ENCODE data around the gene NCBP3.
"Not testable (repeated sequence)": the region's sequence is repeated elsewhere in the genome, so short reads cannot be mapped to it uniquely, and the experiment has no call there.

Gene NCBP3

GRCh38 chr17:3845291-3845620, 790 bp downstream of the NCBP3 start:
- no peak for DNase-seq

GRCh38 chr17:3844556-3844955, 1.5 kb downstream of the NCBP3 start:
- DNase-seq, result not testable (repeated sequence)

GRCh38 chr17:3843935-3844516, 2.0 kb downstream of the NCBP3 start:
- DNase-seq, result peak; percentile 43

GRCh38 chr17:3838206-3838605, 7.8 kb downstream of the NCBP3 start:
- DNase-seq, result no peak

DNA sequence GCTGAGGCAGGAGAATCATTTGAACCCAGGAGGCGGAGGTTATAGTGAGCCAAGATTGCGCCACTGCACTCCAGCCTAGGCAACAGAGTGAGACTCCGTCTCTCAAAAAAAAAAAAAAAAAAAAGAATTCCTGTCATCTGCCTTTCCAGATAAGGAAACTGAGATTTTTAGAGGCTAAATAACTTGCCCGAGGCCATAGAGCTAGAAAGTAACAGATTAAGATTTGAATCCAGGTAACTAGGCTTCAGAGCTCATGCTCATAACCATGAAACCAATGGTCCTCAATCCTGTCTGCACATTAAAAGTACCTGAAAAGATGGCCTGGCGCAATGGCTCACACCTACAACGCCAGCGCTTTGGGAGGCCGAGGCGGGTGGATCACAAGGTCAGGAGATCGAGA, 9.5 kb downstream of the NCBP3 start:
- no peak for DNase-seq

DNA sequence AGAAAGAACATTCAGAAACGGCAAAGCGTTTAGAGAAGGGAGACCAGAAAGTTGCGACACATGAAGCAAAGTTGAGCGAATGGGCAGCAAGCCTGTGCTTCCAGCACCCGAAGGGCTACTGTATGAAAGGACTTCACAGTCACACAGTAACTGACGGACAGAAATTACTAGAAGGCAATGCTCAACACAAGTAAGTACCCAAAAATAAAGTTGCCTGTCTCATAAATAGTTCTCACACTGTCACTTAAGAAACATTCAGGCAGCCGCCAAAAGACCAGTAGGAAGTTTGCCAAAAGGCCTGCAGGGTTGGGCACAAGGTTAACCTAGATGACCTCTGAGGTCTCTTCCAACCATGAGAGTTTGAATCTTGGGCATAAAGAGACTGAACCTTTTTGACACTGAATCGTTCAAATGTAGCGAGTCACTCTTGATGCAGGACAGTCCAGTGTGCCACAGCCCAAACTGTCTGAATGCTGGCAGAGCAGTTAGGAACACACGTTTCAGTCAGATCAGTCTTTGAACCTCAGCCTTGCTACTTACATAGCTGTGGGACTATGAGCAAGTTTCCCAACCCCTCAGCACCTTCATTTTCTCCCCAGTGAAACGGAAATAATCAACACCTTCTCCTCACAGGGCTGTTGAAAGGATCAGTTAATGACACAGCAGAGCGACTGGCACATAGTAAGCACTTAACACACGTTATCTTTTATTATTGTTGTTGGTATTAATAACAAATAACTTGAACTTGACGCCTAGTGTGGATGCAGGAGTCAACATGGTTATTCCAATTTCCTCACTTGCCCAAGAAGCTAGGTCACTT, 10.4 kb downstream of the NCBP3 start:
- no peak for DNase-seq

DNA sequence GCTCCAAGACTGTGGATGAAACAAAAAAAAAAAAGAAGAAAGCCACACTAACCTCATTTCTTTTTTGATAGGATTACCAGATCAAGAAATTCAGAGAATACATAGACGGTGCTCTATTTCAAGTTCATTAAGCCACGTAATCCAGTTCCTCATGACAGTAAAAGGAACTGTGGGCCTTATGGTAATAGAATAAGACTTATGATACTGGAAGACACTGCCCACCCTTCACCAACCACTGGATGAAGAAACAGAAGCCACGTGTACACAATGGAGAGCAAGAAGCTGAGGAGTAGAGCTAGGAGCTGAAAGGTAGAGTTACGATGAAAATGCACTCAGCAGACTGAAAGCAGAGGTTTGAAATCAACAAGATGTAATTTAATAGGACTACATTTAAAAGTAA, 11.2 kb downstream of the NCBP3 start:
- DNase-seq, result no peak

GRCh38 chr17:3828852-3829232, 17.2 kb downstream of the NCBP3 start:
- DNase-seq, result no peak

DNA sequence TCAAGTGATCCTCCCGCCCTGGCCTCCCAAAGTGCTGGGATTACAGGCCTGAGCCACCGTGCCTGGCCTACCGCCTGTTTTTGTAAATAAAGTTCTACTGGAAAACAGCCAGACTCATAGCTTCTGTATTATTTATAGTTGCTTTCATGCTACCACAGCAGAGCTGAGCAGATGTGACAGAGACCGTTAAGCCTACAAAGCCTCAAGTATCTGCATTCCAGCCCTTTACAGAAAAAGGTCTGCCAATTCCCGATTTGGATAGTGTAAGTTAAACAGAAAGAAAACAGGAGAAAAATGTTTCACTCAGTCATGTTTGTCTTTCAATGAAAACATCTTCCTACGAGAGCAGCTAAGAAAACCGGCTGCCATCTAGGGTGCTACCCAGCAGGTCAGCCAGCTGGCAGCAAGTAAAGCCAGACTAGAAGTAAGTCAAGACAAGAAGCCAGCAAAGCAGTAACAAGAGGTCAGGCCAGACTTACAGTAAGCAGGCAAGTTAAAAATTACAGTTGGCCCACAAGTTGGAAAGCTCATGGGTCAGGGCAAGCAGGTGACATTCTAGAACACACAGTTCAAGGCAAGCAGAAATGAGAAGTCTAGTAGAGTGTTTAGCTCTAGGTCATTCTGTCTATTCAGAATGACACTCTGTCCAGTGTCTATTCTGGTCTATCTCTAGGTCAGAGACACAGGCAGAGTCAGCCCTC, 17.7 kb downstream of the NCBP3 start:
- no peak for DNase-seq

DNA sequence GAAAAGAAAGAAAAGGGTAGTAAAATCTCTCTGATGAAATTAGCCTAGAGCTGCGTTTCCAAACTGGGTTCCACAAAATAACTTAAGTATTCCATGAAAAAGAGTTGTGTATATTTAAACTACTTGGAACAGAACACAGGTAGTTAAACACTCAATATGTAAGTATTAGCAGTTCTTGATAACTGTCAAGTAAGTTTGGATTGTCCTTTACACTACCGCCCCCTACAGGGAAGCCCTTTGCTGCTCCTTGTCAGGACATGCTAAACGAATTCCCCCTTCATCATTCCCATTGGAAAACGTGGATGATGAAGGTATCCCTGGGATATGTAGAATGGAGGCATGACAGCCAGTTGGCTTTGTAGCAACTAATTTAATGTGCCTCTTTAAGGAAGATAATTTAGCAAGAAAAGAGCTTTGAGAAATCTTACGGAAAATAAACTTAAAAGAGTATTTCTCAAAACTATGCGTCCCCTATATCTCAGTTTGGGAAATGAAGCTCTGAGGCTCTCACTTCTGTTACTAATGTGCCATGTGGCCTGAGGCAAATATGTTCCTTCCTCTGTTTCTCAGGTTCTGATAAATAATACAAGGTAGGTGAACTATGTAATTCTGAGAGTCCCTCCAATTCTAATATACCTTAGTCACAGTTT, 18.8 kb downstream of the NCBP3 start:
- peak; percentile 44 for DNase-seq

GRCh38 chr17:3826191-3826590, 19.9 kb downstream of the NCBP3 start:
- DNase-seq, result no peak

DNA sequence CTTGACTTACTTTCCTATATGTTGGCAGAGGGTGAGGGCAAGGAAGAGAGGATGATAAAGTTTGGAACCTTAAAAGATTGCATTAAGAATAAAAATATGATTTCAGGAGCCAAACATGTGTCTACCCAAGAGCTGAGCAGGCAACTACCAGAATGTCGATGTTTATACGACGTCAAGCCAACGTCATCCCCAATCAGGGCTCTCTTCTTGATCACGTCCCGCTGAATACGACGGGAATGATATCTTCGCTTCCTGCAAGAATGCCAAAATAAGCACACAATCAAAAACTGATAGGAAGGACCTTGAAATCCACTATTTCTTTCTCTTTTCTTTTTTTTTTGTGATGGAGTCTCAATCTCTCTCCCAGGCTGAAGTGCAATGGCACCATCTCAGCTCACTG, 24.9 kb downstream of the NCBP3 start:
- no peak for DNase-seq

DNA sequence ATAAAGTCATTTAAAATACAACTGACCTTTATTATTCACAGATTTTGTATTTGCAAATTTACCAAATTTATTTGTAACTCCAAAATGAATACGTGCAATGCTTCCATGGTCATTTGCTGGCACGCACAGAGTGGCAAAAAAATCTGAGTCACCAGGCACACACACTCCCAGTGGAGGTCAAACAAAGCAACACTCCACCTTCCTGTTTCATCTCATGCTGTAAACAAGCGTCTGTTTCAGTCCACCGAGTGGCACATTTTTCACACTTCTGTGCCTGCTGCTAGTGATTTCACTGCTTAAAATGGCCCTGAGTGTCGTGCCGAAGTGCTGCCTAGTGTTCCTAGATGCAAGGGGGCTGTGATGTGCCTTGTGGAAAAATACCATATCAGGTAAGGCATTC, 27.3 kb downstream of the NCBP3 start:
- no peak for DNase-seq

DNA sequence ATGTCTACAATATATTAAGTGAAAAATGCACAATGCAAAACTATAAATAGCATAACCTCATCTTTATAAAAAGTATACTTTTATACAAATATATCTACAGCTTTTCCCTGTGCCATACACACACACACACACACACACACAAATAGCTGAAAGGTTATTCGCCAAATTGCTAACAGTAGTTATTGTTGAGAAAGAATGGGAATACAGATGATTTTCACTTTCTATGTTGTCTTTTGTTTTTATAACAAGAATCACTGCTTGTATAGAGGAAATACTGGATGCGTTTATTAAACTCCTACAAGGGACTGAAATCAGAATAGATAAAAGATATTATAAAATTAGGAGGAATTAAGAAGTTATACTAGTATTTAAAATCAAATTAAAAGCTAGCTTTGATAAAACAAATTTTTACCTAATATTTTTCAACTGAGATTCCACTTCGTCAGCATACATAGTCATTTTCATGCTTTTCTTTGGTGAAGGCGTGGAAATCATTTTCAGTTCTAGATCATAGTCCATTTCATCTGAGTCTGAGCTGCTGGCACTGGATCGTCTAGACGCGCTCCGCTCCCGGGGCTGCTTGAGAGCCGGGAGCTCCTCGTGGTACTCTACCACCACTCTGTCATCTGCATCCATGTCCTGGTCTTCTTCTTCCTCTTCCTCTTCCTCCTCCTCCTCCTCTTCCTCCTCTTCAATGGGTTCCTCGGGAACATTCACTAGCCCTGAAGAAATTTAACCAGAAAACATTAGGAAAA, 28.0 kb downstream of the NCBP3 start:
- DNase-seq, result no peak

GRCh38 chr17:3815925-3816324, 30.1 kb downstream of the NCBP3 start:
- no peak for DNase-seq

DNA sequence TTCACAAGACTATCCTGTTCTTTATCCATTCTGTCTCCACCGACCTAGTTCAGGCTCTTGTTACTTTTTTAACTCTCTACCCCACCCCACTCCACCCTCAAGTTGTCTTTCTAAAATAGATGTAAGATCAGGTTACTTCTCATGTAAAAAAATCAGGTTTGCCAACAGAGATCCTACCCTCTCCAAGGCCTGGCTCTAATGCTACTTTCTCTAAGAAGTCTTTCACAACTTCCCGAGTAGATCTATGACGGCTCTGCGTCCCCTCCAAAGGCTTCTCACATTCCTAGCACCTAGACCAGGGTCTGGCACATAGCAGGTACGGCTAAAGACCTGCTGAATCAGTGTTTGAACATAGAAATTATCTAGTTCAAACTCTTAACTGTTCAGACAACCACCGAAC, 30.9 kb downstream of the NCBP3 start:
- no peak for DNase-seq

DNA sequence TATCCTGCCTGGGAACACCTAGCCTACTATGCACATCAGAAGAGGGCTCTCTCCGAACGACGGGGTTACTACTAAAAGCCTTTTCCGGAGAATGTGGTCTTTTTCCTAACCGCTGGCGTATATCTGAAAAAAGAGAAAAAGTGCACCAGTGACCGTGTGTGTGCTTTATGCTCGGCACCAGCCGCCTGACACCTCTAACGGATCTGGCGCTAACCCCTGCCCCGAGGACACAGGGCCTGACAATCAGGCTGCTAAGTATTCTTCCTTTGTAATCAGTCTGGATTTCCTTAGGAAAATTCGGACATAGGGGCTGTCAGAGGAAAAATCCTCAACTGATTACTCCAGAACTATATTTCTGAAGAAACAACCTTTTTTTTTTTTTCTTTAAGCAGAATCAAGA, 31.7 kb downstream of the NCBP3 start:
- no peak for DNase-seq

DNA sequence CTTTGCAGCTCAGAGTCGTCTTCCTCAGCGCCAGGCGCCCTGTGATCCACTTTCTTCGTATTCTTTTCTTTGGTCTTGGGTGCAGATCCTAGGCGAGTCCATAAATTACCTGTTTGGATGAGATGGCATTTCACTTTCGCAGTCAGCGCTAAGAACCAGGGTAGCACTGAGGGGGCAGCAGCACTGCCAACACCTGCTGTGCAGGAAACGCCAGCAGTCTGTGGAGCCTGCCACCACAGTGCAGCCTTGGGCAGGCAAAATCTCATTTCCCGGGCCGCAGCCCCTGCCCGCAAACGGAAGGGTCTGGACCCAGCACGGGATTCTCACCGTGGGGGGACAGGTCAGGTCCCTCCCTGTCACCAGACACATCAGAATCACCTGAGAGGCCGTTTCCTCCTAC, 32.9 kb downstream of the NCBP3 start:
- no peak for DNase-seq

GRCh38 chr17:3812771-3813170, 33.3 kb downstream of the NCBP3 start:
- DNase-seq, result no peak

GRCh38 chr17:3812284-3812683, 33.8 kb downstream of the NCBP3 start:
- no peak for DNase-seq

DNA sequence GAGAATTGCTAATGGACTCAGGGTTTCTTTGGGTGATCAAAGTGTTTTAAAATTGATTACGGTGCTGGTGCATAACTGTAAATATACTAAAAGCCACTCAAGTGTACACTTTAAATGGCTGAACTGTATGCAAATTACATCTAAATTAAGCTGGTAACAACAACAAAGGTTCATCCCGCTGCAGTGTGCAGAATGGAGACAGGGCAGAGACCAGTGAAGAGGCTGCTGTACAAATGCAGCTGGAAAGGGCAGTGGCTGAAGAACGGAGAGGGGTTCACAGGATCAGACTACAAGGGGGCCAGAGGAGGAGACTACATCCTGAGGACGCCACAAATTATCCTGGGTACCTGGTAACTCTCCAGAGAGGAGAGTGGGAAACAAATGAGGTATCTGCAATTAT, 36.0 kb downstream of the NCBP3 start:
- DNase-seq, result no peak

GRCh38 chr17:3809135-3809534, 36.9 kb downstream of the NCBP3 start:
- DNase-seq, result no peak

- no peak for DNase-seq
These were observed 37.3 kb downstream of the NCBP3 start for GRCh38 chr17:3808701-3809100.
